ENCODE data around the gene KCNF1.

KCNF1 gene

DNA sequence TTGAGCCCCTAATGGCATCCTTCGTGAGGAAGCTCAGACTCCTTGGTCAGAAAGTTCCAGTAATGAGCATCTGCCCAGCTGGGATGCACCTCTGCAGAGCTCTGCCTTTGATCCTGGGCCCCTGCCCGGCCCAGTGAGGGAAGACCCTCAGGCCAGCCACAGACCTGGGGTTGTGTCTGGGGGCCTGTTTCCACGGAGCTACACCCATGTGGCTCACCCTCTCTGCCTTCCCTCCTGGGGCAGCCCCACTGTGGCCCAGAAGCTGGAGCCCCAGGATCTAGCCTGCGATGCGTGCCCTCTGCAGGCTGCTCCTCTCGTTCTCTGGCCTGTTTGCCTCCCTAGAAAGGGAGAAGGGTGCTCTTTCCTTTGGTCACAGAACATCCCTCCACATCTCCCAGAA, 9.8 kb downstream of the KCNF1 start:
- no peak for DNase-seq

DNA sequence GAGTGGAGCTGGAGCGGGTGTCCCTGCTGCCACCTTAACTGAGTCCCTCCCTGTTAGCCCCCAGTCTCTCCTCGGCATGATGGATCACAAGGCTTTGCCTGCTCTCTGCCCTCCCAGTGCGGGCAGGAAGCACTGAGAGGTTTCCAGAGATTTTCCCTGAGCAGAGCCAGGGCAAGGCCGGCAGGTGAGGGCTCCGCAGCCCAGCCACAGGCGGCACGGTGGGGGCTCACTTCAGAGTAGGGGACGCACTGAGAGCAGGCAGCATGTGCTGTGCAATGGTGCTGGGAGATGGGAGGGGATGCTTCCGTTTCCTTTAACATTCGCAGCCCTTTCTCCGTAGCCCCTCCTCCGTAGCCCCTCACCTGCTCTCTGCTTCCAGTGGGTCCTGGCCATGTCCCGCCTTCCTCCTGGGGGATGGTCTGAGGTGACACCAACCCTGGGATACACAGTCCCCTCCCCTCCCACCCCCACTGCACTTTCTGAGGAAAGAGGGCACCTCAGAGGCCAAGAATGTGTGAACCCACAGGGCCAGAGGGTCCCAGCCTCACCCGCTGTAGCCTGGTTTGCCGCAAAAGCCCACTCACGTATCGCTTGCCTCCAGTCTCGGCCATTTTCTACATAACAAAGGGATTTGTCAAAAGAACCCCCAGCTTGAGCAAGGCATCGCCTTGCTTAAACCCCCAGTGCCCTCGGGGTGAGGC, 10.7 kb downstream of the KCNF1 start:
- no peak for DNase-seq

DNA sequence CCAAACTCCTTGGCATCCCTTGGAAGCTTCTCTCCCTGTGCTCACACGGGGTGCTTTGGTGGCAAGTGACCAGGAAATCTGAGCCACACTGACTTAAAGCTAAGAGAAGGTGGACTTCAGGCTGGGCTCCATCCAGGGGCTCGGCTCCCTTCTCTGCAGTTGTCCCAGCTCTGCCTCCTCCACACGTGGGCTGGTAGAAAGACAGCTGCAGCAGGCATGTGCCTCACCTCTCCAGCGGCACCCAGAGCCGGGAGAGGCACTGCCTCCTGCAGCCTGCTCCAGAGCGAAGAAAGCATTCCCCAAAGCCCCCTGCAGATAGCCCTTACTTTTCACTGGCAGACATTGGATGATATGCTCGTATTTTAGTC, 11.3 kb downstream of the KCNF1 start:
- no peak for DNase-seq

- no peak for DNase-seq
These were observed 12.2 kb downstream of the KCNF1 start for GRCh38 chr2:10923965-10924364.

DNA sequence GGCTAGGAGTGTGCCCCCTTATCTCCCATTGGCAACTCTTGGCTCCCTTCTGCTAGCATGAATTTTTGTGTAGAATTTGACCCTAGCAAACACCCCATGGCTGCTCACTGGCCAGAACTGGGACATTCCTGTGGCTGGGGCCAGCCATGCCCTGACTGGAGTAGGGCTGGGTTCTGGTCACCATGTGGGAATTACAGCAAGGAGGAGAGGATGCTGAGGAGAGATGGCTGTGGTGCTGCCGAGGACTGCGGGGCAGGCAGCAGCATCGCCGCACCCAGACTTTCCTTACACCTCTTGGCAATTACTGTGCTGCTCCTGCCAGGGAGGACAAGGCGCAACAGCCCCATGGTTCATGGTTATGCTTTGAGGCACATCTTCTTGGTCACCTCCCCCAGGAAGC, 12.7 kb downstream of the KCNF1 start:
- DNase-seq = no peak

- no peak for DNase-seq
These were observed 13.1 kb downstream of the KCNF1 start for GRCh38 chr2:10924859-10925258.

- DNase-seq = no peak
These were observed 14.6 kb downstream of the KCNF1 start for GRCh38 chr2:10926191-10926820.

- DNase-seq = no peak
These were observed 19.2 kb downstream of the KCNF1 start for GRCh38 chr2:10930721-10931516.

- DNase-seq = no peak
These were observed 20.0 kb downstream of the KCNF1 start for GRCh38 chr2:10931710-10932255.

GRCh38 chr2:10932345-10933151, 20.8 kb downstream of the KCNF1 start:
- DNase-seq = no peak

DNA sequence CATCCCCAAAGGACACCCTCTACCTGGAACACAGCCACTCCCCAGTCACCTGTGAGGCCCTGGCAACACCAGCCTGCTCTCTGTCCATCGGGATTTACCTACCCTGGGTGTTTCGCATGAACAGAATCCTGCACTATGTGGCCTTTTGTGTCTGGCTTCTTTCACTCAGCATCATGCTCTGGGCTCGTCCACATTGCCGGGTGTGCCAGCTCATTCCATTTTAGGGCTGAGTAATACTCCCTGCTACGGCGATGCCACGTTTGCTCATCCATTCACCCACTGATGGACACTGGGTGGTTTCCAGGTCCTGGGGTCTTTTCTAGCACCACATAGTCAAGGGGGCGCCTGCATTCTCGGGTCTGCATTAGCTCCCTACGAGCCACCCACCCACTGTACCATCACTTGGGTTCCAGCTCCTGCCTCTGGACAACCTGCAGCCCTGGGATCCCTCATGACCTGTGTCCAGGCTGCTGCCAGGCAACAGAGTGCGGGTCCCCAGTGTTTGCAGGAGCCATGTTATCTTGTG, 22.0 kb downstream of the KCNF1 start:
- DNase-seq = no peak

DNA sequence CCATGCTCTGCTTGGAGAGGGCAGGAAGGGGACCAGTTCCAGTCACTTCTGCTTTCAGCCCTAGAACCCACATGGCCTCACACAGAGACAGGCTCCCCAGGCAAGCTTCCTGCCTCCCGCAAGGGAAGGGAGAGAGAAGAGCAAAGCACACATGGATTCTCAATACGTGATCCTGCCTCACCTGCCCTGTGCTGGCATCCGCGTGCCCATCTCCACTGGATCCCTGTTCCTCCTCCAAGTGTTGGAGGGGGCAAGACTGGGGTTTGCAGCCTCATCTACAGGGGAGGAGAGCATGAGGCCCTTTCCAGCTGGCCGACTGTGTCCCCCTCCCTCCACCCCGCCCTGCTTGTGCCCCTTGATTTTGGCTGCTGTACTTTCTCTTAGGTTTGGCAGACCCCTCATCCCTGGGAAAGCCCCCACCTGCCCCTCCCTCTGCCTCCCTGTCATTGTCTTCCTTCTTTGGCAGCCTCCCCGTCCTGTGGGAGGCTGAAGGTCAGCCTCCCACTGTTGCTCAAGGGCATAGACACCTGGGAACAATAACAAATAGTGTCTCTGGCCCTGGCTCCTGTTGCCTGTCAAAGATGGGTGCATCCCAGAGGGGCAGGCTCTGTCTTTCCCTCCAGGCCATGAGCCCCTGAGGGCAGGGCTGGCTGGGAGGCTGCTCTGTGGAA, 22.7 kb downstream of the KCNF1 start:
- DNase-seq = no peak

DNA sequence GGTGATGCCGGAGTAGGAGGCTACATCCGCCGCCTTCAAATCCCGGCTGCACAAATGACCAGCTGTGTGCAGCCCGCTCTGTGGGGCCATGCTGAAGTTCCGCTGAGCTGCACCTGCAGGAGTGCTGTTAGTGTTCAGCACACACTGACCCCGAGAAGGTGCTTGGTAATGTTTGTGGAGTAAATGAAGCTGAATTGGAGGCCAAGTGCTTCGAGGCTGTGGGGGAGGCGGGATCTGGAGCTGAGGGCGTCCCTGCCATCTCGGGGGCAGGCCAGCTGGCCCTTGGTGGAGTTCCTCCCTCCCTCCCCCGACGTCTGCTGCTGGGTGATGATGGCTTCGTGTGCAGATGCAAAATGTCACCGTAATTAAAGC, 23.2 kb downstream of the KCNF1 start:
- no peak for DNase-seq

DNA sequence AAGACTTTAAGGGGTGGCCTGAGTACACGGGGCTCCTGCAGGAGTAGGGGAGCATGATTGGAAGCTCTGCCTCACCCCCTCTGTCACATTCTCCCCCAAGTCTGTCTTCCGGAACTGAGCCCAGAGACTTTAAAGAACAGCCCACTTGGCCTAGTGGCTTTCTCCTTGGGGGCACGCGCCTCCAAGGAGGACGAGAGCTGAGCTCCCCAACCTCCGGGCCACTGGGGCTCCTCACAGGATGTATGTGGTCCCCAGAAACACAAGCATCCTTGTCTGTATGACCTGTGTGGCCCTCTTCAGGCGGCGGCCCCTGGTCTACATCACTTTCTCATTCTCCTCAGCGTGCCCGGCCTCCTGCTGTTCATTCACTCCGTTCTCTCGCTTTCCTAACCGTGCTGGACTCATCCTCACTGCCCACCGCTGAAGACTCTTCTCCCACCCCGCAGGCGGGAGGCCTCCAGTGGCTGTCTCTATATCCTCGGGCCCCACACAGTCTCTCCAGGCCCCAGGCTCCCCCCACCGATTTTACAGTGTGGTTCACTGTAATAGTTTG, 23.7 kb downstream of the KCNF1 start:
- no peak for DNase-seq

DNA sequence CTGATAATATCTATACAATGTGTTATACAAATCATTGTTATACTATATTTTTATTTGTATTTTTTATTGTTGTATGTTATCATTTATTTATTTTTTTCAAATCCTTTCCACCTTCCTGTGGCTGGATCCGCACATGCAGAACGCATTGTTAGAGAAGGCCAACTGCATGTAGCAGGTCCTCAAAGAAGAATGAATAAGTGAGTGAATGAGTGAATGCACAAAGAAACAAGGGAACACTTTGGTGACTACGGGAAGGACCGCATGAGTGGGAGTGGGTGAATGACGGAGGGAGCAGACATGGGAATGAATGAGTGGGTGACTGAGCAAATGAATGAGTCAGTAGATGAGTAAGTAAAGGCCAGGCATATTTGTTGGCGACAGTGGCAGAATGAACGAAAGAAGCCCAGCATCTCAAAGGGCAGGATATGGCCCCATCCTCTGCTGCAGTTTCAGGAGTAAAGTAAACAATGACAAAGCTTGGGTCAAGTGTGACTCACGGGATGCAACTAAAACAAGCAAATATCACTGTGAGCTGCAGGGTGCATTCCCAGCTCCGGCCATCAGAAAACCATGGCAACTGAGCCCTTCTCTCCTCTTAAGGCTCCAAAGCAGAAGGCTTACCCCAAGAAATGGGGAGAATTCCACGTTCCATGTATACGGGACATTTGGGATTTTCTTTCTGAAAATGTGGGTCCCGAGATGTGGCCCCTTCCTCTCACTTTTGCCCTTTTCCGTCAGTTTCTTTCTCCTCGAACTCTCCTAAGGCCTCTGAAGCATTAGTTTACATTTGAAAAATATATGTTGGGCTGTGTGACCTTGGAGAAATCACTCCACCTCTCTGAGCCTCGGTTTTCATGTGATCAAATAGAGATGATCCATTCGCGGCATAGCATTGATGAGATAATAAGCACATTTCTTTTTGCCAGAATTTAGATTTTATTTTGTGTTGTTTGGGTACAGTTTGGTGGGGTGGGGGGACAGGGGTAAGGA, 24.5 kb downstream of the KCNF1 start:
- DNase-seq = no peak

- DNase-seq = no peak
These were observed 27.3 kb downstream of the KCNF1 start for GRCh38 chr2:10939058-10939457.

DNA sequence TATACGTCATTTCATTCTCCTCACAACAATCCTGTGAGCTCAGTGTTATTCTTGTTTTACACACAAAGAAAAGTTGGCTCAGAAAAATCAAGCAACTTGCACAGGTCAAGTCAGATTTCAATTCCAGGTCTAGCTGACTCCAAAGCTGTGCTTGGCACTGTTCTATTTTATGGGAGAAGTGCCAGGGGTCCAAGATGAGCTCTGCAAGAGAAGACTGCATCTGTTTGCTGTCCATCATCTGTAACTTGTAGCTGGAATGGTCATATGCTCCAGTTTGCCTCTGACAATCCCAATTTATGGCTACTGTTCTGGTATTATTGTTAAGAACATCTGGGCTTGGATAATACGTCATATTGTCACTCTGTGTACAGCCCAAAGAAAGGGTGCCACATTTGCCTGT, 28.9 kb downstream of the KCNF1 start:
- DNase-seq = no peak

DNA sequence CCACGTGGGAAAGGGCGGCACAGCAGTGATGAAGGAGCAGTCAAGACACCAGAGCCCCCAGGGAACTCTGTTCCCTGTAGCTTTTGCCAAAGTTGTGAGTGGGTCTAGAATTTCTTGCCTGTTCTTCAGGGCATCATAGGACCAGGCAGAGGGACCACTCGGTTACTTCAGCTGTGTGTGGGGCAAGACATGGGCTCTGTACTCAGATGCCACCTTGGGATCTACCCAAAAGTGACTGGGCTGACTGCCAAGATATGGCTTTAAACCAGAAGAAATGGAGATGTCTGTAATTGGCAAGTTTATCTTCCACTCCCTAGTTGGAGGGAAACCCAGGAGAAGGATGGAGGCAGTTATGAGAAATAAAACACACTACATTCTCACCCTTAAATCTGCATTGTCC, 29.6 kb downstream of the KCNF1 start:
- DNase-seq = no peak

DNA sequence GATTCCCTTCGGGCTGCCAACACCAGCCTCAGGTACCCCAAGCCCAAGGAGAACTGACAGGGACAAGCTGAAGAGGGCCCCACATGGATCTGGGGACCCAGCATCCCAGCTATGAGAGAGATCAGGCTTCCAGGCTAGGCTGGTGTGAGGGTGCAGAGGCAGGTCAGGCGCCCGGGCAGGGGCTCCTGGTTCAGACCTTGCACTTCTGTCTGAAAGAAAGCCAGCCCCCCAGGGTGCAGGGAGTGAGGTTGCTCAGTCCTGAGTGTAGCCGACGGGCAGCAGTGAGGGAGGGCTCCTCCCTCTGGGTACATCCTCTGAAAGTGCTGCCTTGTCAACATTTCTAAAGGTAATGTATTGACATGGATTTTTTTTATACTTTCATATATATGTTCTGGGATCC, 33.1 kb downstream of the KCNF1 start:
- DNase-seq = no peak

GRCh38 chr2:10946394-10946793, 34.7 kb downstream of the KCNF1 start:
- no peak for DNase-seq

- no peak for DNase-seq
These were observed 35.3 kb downstream of the KCNF1 start for GRCh38 chr2:10947005-10947440.

Data from stimulated activated CD4-positive, alpha-beta T cell treated with anti-CD3 and anti-CD28 coated beads, Interleukin-12 subunit alpha, Interleukin-12 subunit beta, amount 100 ng/mL, for 4 hours (primary cell).